NCI-H345 treated with DMSO at 0.1 percent for 48 hours (cell line): ENCODE data around the gene PI4K2B.
"Not testable (repeated sequence)": the region's sequence is repeated elsewhere in the genome, so short reads cannot be mapped to it uniquely, and the experiment has no call there.

Source experiments
- DNase-seq: peaks from one replicate; lab custom pipeline; 2025; ENCODE audit not compliant: unreplicated experiment; lab: John Stamatoyannopoulos, UW

PI4K2B gene

DNA sequence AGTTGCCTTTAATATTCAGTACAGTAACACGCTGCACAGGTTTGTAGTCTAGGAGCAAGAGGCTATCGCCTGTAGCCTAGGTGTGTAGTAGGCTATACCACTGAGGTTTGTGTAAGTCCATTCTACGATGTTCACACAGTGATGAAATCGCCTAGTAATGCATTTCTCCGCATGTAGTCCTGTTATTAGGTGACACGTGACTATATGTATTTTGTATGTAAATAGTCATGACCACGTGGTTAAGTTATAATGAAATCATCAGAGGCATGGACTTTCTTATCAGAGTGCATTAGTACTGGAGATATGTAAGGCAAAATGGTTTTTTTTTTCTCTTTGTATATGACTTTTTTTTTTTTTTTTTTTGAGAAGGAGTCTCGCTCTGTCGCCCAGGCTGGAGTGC is 68.8 kb downstream of the PI4K2B start:
- no peak for DNase-seq

- no peak for DNase-seq
These were observed 69.7 kb downstream of the PI4K2B start for GRCh38 chr4:25303578-25303977.

GRCh38 chr4:25306518-25307057 is 72.8 kb downstream of the PI4K2B start:
- DNase-seq = no peak

DNA sequence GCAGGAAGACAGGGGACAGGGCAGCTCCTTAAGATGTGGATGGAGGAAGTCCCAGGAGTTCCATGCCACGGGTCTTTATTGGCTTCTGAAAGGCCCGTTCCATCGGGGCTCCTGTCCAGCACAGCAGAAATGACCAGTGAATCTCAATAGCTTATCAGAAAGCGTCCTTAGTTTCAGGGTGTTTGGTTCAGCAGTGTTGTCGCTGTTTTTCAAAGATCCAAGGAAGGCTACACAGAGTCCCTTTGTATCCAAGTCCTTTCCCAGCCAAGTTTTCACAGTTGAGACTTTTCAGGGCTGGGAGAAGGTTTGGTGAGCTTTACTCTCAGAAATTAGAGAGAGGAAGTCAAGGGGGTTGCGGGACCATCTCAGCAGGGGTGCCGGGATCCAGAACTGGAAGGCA is 73.8 kb downstream of the PI4K2B start:
- no peak for DNase-seq

- no peak for DNase-seq
These were observed 74.5 kb downstream of the PI4K2B start for GRCh38 chr4:25308306-25308705.

DNA sequence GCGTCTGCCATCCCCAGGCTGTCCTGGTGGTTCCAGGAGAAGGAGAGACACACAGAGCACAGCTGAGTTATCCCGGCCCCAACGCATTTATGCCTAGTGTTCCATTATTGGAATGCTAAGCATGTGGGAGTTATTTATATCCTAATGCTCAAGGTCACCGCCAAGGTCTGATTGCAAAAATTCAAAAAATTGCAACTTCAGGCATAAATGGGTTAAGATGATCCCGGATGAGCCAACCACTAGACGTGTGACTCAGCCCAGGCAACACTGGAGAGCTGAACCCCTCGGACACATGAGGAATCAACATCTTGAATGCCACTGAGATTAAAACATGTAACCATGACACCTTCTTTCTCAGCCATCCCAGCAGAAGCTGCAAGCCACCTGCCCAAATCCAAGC is 74.9 kb downstream of the PI4K2B start:
- no peak for DNase-seq

DNA sequence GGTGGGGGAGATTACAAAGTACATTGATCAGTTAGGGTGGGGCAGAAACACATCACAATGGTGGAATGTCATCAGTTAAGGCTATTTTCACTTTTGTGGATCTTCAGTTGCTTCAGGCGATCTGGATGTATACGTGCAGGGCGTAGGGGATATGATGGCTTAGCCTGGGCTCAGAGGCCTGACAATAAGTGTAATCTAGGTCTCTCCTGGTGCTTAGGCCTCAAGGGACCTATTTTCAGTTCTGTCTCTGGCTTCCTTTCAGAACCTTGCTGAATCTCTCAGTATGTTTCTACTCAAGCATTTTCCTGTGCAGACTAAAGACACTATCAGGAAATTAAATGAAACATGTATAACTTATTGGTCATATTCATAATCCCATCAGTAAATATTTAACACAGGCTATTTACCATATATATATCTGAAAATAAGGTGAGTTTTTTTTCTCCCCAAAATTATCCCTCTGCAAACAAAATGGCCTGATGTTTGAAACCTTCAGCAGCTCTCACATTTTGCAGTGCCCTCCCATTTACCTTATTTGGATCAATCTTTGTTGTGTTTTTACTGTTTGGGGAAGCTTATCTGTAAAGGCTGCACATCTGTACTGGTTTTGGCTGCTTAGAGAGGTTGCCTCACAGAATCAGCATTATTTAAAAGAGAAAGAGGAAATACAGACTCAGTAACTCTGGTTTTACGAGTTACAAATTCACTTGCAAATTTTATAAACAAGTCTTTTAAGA is 76.4 kb downstream of the PI4K2B start:
- no peak for DNase-seq

DNA sequence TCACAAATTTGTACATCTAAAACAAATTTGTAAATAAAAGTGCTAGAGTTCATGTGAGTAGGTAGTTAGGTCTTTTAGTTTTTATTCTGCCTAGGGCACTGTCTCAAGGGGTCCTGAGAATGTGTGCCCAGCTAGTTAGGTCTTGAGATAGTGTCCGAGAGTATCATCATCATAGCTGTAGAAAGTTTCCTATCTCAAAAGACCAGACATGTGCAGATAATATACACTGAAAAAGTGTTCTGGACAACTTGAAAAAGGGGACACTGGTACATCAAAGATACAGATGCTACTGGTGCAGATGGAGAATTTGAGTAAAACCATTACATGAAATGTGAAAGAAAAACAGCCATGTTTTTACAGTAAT is 77.0 kb downstream of the PI4K2B start:
- no peak for DNase-seq

DNA sequence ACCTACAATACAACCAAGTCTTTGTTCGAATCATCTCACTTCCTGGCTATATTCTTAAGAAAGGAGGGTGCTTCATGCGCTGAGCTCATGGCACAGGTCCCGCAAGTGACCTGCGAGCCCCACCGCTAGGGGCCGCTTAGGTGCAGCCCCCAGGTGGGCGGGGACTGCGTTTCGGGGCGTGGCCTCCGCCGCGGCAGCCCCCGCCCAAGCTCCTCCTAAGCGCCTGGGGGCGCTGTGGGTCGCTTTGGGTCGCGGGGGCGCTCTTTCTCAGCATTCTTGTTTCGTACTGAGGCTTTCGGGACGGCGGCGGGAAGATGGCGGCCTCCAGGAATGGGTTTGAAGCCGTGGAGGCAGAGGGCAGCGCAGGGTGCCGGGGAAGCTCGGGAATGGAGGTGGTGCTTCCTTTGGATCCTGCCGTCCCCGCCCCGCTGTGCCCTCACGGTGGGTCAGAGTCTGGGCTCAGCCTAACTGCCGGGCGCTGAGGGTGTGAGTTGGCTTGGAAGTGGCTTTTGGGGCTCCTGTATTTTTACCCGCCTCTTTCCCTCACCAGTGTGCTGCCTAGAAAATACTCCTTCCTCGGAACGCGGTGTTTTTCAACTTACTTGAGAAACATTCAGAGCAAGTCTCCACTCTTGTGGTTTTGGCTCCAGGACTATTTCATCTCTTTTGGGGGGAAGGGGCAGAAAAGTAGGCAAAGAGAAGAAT is 78.8 kb downstream of the PI4K2B start, which contains the start of gene ZCCHC4:
TSS of gene ZCCHC4 (plus strand) at position 279 of the 705 bp plus-strand sequence. CDS start at position 315, 36 bp downstream.
- DNase-seq = peak; percentile 43

DNA sequence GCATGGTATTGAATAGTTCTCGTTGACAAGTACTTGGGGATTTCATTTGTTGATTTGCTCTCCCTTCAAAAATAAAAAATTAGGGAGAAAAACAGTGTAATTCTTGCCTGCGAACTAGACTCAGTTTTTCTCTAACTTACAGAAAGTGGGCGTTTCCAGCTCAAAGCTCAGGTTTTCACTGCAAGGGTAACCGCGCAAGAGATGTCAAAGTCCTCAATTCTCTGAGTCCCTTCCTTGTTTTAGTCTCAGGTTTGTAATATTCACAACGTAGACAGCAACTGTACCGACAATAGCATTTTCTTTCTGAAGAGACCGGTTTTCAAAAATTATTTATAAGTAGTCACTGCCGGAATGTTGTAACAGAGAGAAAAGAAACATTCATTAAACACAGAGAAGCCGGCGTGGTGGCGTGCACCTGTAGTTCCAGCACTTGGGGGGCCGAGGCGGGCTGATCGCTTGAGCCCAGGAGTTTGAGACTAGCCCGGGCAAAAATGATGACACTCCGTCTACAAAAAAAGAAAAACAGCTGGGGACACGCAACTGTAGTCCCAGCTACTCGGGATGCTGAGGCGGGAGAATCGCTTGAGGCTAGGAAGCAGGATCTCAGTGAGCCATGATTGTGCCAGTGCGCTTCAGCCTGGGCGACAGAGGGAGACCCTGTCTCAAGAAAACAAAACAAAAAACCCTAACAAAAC is 79.5 kb downstream of the PI4K2B start:
- DNase-seq = no peak

DNA sequence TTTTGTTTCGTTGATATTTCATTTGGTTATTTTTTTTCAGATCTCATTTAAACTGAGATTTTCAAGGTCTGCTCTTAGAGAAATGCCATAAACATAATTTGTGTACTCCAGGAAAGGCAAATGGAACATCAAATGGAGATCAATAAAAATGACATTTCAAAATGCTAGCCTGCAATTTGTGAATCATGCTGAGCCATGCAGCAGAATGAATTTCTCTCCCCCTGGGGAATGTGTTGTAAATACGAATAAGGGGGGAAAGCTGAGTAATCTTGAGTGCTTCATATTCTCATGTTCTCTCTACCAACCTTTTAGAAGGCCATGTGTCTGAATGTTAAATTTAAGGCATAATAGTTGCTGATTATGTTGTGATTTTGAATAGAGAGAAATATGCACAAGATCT is 86.5 kb downstream of the PI4K2B start:
- no peak for DNase-seq

- no peak for DNase-seq
These were observed 86.9 kb downstream of the PI4K2B start for GRCh38 chr4:25320773-25321172.

DNA sequence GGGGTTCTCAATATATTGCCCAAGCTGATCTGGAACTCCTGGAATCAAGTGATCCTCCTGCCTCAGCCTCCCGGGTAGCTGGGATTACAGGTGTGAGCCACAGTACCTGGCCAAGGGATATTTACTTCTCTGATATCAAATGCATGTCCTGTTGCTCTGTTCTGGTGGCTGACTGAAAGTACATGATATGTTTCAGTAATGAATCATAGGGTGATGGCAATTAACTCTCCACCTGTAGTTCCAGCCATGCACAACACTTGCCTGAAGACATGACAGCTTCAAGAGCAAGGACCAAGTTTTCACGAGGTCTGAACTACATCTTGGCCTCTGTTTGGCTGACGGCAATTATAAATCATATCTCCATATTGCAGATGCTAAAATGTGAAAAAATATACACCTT is 87.9 kb downstream of the PI4K2B start:
- no peak for DNase-seq

DNA sequence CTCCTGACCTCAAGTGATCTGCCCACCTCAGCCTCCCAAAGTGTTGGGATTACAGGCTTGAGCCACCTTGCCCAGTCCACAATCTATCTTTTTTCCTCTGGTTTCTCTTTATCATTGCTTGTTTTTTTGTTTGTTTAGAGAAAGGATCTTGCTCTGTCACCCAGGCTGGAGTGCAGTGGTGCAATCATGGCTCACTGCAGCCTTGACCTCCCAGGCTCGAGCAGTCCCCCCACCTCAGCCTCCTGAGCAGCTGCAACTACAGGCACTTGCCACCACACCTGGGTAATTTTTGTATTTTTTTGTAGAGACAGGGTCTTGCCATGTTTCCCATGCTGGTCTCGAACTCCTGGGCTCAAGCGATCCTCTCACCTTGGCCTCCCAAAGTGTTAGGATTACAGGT is 94.6 kb downstream of the PI4K2B start:
- not testable (repeated sequence) for DNase-seq
